Stimulated activated CD4-positive, alpha-beta T cell treated with anti-CD3 and anti-CD28 coated beads, Interleukin-15, amount 100 ng/mL, for 24 hours (primary cell): ENCODE data around the gene NBL1.

ENCODE experiments used
- DNase-seq: peaks from one replicate; pipeline ENCODE4 v3.0.0-alpha.2; 2020

The NBL1 gene

GRCh38 chr1:19706136-19706535, 62.0 kb downstream of the NBL1 start:
- no peak for DNase-seq
